NCI-H446 (cell line): ENCODE results near the gene FGF7.
A peak's percentile ranks its signal among the peaks of the same experiment; 100 is the strongest.
"Not testable (repeated sequence)": the region's sequence is repeated elsewhere in the genome, so short reads cannot be mapped to it uniquely, and the experiment has no call there.

Experiments
- DNase-seq, 2 experiments: peaks; one replicate each; lab custom pipeline; 2025; lab: John Stamatoyannopoulos, UW

The FGF7 gene

GRCh38 chr15:49438962-49439631 is 16.1 kb downstream of the FGF7 start:
- DNase-seq: no peak

DNA sequence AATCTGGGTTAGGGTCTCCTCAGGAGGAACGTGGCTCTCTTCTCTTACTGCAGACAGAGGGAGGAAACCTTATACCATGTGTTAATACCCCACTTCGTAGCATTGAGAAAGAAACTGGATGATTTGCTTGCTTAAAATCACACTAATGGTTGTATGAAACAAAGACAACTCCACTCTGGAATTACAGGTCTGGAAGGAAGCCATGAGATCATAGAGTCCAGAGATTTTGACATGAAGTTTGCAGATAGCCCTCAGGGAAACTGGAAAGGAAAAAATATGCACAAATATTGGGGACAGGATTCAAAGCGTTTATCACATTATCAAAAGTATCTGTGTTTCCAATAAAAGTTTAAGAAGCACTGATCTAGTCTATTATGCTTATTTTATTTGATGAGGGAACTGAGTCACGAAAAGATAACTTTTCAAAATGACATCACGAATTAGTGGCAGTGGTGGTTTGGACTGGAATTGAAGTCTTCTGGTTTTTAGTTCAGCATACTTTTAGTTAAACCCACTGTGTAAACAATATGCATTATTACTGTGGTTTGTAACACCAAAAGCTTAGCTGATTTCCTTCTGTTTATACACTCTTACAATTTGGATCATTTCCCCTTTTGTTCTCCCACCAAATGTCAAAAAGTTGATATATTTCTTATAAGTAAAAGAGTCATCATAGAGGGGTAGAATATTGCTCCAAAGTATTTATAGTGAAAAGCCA is 16.8 kb downstream of the FGF7 start:
- DNase-seq: no peak

- no peak for DNase-seq
These were observed 18.3 kb downstream of the FGF7 start for GRCh38 chr15:49441356-49441755.

DNA sequence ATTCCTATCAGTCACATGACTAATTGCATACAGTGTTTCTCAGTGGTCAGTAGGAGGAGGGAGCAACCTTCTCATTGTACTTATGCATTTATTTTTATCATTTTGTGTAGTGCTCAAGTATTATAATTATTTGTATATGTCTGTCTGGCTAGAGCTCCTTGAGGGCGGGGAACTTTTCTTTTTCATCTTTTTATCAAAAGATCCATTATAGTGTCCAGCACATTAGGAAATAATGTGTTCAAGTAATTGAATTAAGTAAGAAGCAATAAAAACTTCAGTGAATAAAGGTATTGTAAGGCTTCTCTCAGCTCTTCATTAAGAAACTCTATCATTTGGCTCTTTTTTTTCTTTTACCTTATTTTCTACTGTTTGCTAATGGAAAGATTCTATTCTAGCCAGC is 18.8 kb downstream of the FGF7 start:
- DNase-seq: no peak

DNA sequence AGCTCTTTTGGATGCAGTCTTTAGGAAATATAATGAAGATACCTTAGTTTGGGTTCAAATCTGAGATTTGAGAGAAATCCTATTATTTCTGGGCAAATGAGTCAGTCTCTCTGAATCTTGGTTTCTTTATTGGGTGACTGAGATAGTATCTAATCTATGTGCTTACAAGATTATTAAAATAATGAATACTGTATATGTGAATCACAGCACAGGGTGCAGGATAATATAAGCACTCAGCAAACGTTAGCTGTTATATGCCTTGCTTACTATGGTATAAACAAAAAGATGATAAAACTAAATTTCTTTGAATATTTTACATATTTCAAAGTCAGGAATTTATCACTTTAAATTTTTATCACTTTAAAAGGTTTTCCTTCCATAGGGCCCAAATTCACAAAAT is 29.6 kb downstream of the FGF7 start:
- DNase-seq: no peak

GRCh38 chr15:49456166-49456565 is 33.1 kb downstream of the FGF7 start:
- no peak for DNase-seq

- DNase-seq: no peak
These were observed 35.1 kb downstream of the FGF7 start for GRCh38 chr15:49458145-49458544.

DNA sequence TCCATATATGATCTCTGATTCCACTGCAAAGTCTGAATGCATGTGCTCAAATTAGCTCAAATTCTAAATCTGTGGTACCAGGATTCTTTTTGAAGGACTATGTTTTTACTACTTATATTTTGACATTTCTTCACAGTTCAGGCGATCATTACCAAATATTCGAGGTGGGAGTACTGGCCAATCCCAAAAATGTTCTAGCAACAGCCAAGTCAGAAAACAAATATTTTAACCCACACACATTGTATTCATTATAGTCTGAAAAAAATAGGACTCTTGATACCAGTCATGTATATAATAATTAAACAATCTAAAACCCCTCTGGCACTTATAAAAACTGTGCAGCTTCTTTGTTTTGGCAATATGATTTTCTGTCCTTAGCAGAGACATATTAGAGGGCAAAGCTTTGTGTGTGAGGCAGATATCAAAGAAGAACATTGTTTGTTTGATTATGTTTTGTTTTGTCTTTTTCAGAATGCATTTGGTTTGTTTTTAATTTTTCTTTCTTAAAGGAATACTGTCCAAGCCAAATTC is 37.4 kb downstream of the FGF7 start:
- no peak for DNase-seq

GRCh38 chr15:49462232-49462844 is 39.3 kb downstream of the FGF7 start:
- no peak for DNase-seq

DNA sequence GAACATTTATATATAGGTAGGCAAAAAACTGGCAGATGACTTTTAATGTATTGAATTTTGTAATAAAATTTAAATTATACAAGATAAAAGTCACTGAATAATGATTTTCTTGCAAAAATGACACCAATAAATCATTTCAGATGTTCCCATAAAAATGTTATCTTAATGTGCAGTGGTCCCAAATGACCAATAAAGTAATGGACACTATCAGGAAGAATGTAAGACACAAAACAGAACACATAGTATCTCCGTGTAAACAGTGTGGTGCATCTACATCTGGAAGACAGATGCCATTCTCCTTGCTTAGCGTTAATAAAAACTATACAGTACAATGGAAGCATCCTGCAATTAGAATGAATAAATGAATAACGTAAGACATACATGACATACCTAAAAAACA is 41.5 kb downstream of the FGF7 start:
- DNase-seq: no peak

- no peak for DNase-seq
These were observed 43.1 kb downstream of the FGF7 start for GRCh38 chr15:49466119-49466518.

DNA sequence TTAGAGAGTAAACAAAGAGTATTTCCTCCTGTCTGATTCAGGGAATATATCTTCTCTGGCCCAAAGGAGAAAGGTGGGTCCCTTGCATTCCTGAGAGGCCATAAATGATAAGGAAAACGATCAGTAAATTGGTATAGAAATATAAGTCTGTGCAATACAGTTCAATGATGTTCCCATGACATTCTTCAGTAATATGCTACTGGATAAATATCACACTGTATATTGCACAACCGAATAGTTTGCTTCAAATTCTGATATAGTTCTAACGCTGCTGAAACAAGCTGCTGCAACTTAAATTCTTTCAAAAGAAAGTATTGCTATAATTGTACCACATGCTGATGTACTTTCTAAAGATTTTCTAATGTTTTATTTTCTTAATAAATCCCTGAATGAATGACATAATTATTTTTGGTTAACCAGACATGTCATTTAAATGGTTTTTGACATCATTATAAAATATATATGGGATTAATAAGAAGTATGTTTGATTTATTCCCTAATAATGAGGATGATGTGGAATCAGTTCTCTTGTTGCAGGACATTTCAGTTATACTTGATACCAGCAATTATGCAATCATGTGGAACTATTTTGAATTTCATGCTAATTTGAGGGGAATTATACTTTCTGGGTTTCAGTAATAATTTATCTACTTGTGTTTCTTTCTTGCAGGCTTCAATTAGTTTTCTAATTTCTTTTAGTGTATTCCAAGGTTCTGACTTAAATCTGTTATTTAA is 44.9 kb downstream of the FGF7 start:
- no peak for DNase-seq

DNA sequence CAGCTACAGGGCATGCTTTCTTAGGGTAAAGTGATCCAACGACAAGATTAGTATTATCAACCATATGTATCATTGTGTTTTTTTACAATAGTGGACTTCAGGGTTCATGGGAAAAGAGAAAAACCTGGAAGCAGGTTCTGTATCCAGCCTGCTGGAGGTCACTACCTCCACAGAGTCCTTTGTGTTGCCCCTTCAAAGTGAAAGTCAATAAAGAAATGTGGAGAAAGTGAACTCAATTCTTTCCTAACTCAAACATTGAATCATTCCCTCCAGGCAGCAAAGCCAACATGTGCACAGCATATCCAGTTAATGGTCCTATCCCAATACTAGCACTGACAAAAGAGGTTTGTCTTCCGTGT is 45.4 kb downstream of the FGF7 start:
- no peak for DNase-seq

GRCh38 chr15:49471248-49471647 is 48.2 kb downstream of the FGF7 start:
- DNase-seq: peak in 1 of 2 experiments; percentile 12

GRCh38 chr15:49471733-49472132 is 48.7 kb downstream of the FGF7 start:
- DNase-seq: no peak

DNA sequence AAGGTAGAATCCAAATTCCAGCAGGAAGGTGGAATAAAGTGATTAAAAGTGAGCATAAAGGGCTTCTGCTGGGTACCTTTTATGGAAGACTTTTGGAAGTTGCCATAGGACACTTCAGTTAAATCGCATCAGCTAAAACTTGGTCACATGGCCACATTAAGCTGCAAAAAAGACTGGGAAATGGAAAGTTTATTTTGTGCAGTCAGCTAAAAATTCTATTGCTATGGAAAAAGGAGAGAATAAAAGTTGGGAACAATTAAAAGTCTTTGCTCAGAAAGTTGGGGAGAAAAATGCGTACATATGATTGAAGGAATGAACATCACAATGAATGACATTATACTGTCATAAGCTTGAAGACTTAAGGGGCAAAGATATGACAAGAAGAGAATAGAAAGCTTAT is 49.3 kb downstream of the FGF7 start:
- no peak for DNase-seq

DNA sequence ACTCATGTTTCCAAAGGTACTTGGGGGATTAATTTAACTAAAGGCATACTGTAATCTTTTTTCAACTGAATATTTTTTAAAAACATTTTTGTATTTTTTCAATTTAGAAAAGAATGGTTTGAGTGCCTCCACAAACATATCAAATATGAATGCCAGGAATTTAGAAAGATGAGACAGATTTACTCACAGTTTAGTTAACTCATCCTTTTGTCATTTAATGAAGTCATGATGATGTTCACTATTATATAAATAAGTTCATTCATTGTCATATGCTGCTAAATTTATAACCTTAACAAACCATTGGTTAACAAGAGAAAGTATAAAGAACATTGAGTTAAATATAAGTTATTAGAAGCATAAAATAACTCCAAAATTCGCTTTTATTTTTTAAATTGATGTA is 50.0 kb downstream of the FGF7 start:
- no peak for DNase-seq

GRCh38 chr15:49478021-49478420 is 55.0 kb downstream of the FGF7 start:
- DNase-seq: not testable (repeated sequence)

DNA sequence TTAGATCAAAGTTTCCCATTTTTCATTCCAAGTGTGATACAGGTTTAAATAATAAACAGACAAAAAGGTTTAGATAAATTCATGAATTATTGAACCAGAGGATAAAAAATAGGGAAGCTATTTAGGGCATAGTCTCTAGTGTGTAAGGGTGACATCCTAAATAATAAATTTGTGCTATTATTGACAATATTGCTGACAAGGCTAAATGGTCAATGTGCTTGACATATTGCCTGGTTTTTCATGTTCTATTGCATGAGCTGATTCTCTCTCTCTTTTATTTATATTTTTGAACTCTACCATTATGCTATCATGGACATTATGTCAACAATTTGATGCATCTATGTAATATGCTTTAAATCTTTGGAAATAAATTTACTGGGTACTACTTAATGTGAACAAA is 55.9 kb downstream of the FGF7 start:
- DNase-seq: not testable (repeated sequence)

GRCh38 chr15:49485401-49485800 is 62.4 kb downstream of the FGF7 start:
- not testable (repeated sequence) for DNase-seq

DNA sequence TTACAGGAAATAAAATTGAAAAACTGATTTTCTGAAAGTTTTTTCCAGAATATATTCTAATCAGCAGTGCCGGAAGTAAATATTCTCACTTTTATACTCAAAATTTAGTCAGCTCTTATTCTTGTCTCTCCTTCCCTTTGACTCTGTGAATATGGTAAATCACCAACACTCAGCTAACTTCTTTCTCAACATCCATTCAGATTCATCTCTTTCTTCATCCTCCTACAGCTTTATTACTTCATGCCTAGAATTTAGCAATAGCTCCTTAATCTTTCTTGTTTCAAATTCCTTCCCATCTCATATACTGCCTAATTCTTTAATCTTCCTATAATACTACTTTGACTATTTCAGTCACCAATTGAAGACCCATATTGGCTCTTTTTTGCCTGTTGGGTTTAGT is 67.9 kb downstream of the FGF7 start:
- DNase-seq: no peak

DNA sequence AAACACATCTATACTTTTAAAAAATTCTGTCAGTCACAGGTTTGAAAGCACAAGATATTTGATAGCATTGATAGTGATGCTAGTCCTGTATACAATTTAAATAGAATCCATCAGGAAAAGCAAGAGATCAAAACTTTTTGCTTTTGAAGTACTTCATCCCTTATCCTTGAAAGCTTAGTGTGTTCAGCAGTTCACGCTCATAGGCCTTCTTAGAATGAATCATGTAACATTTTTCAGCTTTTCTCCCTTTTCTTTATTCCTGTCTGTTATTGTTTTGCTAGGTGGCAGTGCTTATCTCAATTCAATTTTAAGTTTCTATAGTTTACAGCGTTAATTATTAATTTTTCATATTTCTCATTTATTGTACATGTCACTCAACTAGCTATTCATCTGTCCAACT is 69.1 kb downstream of the FGF7 start:
- no peak for DNase-seq

- DNase-seq: no peak
These were observed 69.8 kb downstream of the FGF7 start for GRCh38 chr15:49492830-49493229.
